ENCODE measurements around the gene MSANTD1.

DNA sequence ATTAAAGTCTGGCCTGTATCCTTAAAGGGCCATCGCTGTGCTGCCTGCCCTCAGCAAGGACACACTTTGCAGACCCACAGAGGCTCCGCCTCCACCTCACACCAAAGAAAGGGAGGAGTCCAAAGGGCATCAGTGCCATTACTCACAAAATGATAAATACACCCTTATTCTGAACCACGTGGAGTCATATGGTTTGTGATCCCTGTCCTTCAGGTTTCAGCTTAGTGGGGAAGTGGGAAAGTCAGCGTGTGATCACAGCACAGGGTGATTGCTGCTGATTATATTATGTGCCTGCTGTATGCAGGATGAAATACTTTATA is 35.9 kb upstream of the MSANTD1 start:
- TF ChIP-seq, protein P1, sequence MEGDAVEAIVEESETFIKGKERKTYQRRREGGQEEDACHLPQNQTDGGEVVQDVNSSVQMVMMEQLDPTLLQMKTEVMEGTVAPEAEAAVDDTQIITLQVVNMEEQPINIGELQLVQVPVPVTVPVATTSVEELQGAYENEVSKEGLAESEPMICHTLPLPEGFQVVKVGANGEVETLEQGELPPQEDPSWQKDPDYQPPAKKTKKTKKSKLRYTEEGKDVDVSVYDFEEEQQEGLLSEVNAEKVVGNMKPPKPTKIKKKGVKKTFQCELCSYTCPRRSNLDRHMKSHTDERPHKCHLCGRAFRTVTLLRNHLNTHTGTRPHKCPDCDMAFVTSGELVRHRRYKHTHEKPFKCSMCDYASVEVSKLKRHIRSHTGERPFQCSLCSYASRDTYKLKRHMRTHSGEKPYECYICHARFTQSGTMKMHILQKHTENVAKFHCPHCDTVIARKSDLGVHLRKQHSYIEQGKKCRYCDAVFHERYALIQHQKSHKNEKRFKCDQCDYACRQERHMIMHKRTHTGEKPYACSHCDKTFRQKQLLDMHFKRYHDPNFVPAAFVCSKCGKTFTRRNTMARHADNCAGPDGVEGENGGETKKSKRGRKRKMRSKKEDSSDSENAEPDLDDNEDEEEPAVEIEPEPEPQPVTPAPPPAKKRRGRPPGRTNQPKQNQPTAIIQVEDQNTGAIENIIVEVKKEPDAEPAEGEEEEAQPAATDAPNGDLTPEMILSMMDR (IDR thresholded peaks at IDR 0.05; ENCODE audit: insufficient read depth, low read depth, low read length), result no peak
- no peak for TF ChIP-seq EZH2 (IDR thresholded peaks at IDR 0.05; ENCODE audit: insufficient read depth, low read length)
